ENCODE results near the gene KCNJ6.

The KCNJ6 gene

DNA sequence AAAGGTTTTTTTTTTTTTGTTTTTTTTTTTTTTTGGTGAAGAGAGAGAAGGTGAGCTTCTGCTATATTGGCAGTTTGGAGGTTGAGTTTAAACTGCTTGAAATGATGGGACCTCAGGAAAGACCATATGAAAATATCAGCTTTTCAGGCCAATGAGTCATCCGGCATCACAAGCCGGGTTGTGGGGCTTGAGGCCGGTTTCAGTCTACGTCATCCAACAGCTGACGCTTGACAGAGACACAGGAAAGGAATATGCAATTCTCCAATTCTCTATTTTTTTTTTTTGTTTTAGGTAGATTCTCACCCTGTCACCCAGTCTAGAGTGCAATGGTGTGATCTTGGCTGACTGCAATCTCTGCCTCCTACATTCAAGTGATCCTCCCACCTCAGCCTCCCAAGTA is 52.4 kb downstream of the KCNJ6 start:
- DNase-seq (ENCODE audit: low spot score) = no peak

GRCh38 chr21:37862536-37862935 is 53.7 kb downstream of the KCNJ6 start:
- DNase-seq (ENCODE audit: low spot score) = peak; percentile 66

- DNase-seq (ENCODE audit: low spot score) = no peak
These were observed 54.7 kb downstream of the KCNJ6 start for GRCh38 chr21:37861561-37861960.

DNA sequence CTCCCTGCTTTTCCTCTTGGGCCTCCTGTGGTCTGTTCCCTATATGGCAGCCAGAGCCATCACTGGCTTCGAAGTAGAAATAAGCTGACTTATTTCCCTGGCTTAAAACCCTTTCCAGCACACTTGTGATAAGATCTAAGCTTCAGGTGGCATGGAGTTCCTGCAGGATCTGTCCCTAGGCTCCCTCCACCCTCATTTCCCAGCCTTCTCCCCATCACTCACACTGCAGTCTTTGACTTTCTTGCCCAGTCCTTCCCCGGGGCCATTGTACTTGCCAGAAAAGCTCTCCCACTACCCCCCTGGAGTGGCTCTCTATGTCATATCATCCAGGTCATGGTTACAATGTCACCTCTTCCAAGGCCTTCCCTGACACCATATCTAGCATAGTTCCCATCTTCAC is 55.8 kb downstream of the KCNJ6 start:
- DNase-seq (ENCODE audit: low spot score) = no peak

GRCh38 chr21:37855647-37856625 is 60.3 kb downstream of the KCNJ6 start:
- peak; percentile 67 for DNase-seq (ENCODE audit: low spot score)

- no peak for DNase-seq (ENCODE audit: low spot score)
These were observed 61.0 kb downstream of the KCNJ6 start for GRCh38 chr21:37855271-37855646.

DNA sequence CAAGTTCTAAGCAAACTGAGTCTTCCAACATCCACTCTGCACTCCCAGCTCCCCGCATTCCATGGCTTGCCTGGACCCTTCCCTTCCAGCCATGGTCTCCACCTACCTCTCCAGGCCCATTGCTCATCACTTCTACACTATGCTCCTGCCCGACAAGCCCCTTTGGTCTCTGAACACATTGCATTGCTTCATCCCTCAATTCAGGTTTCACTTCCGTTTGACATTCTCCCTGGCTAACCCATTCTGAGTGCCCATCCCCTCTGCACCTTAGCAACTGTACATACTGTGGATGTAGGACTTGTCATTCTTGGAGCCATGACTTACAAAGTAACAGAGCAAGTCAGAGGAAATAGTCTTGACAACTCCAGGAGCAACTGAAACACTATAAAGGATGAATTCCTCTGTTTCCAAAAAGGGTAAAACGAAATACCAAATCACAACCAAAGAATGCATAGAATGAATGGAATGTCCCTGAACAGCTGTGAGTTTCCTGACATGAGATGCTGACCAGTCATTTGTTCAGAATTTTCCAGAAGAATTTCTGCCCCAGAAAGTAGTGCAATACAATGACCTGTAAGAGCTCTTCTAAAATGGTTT is 66.7 kb downstream of the KCNJ6 start:
- peak; percentile 59 for DNase-seq (ENCODE audit: low spot score)

DNA sequence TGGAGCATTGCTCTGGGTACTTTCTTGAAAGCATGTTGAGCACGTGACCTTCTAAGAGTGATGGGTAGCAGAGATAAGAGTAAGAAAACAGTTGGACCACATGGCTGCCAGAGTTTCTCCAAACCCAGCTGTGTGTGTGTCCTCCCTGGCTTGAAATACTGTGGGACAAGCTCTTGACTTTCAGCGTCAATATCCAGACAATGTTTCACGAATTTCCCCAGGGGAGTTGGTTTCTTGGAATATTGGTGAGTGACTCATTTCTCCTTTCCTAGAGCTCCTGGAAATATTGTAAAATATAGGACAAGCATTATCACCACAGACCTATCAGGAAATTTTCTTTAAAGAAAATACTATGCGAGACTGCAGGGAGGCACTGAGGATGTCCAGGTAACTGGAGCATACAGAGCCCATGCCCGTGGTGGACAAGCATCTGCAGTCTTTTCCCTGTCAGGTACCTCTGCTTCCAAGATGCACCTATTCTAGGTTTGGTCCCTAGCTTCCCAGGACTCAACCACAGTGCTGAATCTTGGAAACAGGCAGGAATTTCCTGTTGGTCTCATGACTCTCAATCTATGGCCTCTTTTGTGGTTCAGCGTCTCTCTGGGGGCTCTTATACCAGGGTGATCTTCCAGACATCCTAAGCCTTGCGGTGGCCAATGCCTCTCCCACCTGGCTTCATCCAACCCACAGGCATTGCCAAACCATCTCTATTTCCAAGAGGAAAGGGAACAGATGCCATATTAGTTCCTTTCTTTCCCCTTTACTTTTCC is 67.4 kb downstream of the KCNJ6 start:
- no peak for DNase-seq (ENCODE audit: low spot score)

GRCh38 chr21:37845535-37845934 is 70.7 kb downstream of the KCNJ6 start:
- DNase-seq (ENCODE audit: low spot score) = no peak

DNA sequence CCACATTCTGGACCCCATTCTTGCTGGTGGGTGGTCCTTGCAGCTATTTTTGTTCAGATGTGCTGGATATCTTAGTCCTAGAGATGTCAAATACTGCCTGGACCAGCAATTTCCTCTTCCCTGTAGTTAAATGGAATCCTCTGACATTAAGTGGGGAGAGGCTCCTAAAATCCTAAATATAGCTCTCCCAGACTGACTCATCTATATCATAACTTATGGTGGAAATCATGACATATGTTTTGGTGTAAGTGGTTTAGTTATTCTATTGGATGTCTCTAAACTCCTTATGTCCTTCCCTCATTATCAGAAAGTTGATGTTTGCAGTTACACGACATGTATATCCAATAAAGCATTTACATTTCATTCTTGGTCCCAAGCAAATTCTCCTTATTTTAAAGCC is 73.1 kb downstream of the KCNJ6 start:
- no peak for DNase-seq (ENCODE audit: low spot score)

DNA sequence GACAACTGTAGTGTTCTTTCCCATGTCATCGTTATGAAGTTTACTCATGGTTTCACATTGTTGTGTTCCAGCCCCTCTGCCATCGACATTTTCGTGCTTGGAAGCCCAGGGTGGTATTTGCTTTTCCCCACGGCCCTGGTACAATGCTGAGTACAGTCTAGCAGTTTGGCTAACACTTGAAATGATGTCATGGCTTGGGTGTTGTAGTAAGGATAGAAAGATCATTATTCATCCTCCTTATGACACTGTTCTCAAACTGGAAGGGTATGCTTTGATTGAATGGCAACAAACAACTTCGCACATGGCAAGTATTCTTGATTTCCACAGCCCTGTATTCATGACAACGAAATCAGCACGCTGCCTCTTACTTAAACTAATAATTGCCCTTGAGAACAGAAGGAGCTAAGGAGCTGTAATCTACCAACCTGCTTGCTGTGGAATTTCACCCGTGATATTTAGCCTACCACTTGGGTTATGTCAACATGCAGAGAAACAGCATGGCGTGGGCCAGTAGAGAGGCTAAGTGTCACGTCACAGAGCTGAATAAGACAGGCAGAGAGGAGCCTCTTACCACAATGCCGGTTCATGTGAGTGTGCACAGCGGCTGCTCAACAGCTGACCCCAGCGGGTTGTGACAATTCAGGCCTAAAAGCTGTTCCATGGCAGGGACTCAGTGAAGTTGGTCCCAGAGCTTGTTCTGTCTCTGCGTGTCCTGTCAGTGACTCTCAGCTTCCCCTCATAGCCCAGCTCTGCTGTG is 73.9 kb downstream of the KCNJ6 start:
- no peak for DNase-seq (ENCODE audit: low spot score)

DNA sequence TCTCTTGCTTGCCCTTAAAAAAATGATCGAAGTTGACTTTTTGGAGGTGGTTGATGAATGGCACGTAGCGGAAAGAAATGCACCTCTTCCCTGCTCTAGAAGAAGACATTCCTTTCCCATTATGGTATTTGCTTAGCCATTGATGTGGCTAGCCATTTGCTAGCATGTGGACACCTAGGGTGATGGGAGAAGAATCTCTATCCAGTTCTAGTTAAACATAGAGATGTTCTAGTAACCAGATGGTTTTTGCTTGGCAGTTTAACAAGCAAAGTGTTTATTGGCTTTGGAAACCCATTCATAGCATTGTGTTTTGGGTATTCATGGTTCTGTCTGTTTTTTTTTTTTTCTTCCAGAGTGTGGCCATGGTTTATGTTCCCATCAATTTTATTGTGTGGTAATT is 78.9 kb downstream of the KCNJ6 start:
- no peak for DNase-seq (ENCODE audit: low spot score)

DNA sequence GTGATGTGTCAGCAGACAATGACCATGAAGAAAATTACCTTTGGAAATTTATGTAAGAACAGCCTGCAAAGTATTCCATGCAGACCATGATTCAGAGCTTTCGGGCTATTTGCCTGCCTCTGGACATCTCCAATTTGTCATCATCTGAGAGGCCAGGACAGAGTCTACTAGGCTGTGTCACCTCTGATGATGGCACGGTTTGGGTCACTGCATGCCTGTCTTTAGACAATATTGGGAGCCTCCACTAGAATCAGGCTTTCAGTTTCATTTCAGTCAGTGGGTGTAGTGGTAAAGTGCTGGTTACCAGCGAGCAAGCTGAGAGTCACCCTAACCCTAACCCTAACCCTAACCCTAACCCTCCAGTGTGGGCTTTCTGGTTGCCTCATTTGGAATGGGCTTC is 80.8 kb downstream of the KCNJ6 start:
- DNase-seq (ENCODE audit: low spot score) = no peak

DNA sequence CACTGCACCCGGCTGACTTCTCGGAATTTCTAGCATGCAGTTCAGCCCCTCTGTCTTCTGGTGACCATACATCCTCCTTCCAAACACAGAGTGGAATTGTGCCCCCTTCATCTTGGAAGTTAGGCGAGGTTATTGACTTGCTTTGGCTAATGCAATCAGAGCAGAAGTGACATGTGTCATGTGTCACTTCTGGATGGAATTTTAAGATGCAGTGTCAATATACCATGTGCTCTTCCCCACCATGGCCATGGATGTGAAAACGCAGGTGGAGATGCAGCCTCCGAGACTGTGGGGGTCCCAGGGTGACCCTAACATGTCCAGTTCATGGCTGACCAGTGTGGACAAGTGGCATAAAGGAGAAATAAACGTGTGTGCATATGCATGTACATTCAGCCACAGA is 83.0 kb downstream of the KCNJ6 start:
- DNase-seq (ENCODE audit: low spot score) = no peak

DNA sequence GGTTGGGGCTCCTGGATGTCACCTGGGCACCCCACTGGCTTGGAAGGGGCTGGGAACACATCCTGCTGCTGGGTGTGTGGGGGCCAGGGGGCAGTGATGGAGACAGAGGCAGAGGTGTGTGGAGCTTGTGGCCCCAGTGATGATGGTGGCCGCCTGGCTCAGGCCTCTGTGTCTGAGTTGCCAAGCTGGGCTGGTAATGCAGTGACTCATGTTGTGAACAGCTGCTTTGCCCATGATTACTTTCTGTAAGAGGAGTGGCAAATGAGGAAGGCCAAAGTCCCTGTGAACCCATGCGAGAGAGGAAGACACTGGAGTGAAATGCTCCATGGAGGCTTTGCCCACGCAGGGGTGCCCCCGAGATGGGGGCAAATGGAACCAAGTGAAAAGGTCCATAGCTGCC is 86.8 kb downstream of the KCNJ6 start:
- peak; percentile 55 for DNase-seq (ENCODE audit: low spot score)

DNA sequence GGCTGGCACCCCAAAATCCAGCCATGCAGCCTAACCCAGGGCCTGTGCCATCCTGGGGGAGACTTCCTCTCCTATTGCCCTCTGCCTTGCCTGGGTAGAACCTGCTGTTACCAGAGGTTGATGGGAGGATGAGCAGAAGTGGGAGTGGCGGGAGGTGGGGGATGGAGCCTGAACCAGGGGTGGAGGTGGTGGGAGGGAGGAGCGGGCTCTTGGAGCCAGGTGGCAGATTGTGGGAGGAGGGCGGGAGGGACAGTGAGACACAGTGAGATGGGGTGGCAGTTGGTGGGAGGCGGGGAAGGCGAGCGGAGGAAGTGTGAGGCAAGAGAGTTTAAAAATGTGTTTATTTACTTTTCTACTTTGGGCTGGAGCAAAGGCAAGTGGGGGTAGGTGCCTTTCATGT is 87.3 kb downstream of the KCNJ6 start:
- DNase-seq (ENCODE audit: low spot score) = no peak

DNA sequence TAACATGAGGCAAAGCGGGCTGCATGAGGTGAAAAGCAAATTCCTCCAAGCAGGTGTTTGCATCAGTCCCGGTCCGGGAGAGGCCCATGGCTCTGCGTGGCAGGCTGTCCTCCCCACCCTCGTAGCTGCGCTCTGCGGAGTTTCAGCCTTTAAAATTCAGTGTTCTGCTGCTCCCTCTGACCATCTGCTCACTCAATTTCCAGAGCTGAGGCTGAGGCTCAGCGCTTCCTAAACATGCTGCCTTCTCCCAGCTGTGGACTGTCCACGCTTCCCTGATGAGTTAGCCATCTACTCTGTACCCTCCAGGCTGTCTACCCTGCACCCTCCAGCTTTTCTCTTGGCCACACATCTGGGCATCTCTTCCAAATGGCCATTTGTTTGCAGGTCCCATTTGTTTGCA is 87.7 kb downstream of the KCNJ6 start:
- no peak for DNase-seq (ENCODE audit: low spot score)

- no peak for DNase-seq (ENCODE audit: low spot score)
These were observed 88.3 kb downstream of the KCNJ6 start for GRCh38 chr21:37827913-37828312.

DNA sequence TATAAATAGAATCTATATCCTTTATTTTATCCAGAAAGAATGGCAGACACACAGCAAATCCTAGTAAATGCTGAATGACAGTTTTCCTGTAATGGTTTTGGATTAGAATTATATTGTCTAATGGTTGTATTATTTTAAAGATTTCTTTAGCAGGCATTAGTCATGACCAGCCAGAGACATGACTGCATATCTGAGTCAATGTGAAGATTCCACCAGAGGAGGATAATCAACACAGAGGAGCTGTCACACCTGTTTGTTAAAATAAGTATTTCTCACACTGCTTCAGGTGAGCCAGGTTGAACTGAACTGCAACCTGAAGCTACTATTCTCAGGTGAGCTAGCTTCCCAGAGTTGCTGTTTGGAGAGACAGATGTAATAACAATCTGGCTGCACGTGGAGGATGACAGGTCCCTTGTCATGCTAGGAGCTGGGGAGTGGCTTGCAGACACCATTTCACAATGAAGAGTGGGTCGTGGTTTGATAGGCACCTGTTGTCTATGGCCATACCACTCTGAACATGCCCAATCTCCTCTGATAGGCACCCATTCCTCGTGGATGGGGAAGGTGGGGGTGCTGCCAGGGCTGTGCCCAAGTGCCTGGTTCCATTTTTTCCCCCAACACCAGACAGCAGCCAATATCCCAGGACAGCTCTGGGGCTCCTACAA is 94.3 kb downstream of the KCNJ6 start:
- peak; percentile 30 for DNase-seq (ENCODE audit: low spot score)

GRCh38 chr21:37821092-37821491 is 95.2 kb downstream of the KCNJ6 start:
- no peak for DNase-seq (ENCODE audit: low spot score)

- DNase-seq (ENCODE audit: low spot score) = no peak
These were observed 96.9 kb downstream of the KCNJ6 start for GRCh38 chr21:37819372-37819771.

DNA sequence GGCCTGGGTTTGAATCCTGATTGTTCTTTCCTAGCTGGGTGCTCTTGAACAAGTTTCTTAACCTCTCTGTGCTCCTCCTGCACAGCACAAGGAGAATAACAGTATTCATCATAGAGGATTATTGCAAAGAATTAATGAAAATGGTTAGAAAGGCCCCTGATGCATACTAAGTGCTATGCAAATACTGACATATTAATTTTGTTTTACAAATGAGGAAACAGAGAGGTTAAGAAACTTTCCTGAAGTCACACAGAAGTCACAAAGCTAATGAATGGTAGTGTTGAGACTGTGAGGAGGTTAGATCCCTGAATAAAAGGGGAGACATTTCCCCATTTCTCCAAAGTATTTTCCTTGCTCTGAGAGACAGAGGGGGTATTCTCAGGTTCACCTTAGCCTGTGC is 99.0 kb downstream of the KCNJ6 start:
- DNase-seq (ENCODE audit: low spot score) = no peak
